T47D (cell line): ENCODE results near the gene ANKK1.

Experiments used
- DNase-seq, 2 experiments: peaks; one replicate each; pipeline versions ENCODE4 v3.0.0 to v3.0.0-alpha.2; 2011 to 2012; ENCODE audit warnings: low read depth in 1 of 2, low spot score in 1 of 2
- JUND ChIP-seq: IDR thresholded peaks from 2 replicates; pipeline ENCODE4 v1.6.1; 2012; ENCODE audit warnings: low read depth
- in situ Hi-C: cut with HindIII; loops from 2 replicates; pipeline ENCODE4 v1.10.0; 2016; ENCODE audit warnings: low sequenced_read_pairs, low pct_unique_long_range_greater_than_20kb

The ANKK1 gene

DNA sequence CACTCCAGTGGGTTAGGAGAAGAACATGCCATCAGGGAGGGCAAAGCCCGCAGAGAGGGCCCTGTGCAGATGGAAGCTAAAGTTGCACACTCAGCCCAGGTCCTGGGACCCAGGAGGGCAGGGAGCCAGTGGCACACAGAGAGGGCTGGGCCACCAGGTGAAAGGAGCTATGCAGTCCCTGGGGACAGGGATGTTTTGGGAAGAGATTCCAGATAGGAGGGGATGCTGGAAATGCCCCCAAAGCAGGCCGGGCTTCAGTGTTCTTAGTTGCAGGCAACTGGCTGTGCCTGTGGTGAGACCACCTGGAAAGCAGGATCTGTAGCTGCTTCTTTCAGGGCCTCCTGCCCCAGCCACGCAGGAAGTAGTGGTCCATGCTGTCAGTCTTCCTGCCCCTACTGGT is 19.6 kb downstream of the ANKK1 start:
- TF ChIP-seq JUND = no peak
- in situ Hi-C loops = no loop called here
- DNase-seq = no peak

DNA sequence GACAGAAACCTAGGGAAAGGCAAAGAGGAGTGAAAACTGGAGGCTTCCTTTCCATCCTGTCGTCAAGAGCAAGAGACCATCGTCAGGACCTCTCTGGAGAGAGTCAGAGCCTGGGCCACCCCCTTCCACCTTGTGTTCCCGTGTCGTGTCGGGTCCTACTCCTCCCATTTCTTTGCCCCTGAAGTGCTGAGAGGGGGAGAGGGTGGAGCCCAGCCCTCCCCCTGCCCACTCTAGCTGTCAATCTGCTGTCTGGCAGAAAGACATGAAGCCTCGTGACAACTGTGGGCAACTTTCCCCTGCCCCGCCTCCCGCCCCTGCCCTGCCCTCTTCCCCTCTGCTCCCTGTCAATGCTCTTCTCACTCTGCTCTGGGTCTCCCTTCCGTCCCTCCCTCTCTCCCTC is 20.6 kb downstream of the ANKK1 start:
- in situ Hi-C loops = no loop called here
- TF ChIP-seq JUND = no peak
- no peak for DNase-seq

DNA sequence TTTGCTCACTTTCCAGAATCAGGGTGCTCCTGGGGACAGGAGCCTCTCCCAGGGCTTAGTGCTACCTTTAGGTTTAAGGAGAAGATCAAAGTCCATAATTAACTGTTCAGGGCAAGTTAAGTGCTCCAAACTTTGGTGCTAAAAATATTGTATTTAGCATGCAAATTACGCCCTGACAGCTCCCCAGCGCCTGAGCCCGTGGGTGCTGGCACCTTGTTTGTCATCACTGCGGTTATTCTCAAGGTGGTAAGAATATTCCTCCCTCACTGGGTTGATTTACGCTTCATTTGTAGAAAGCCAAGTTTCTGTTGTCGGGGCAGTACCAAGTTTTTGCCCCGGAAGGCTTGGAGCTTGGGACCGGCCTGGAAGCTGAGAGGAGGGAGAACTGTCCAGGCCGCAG is 21.3 kb downstream of the ANKK1 start:
- DNase-seq = no peak
- in situ Hi-C loops = no loop called here
- no peak for TF ChIP-seq JUND

DNA sequence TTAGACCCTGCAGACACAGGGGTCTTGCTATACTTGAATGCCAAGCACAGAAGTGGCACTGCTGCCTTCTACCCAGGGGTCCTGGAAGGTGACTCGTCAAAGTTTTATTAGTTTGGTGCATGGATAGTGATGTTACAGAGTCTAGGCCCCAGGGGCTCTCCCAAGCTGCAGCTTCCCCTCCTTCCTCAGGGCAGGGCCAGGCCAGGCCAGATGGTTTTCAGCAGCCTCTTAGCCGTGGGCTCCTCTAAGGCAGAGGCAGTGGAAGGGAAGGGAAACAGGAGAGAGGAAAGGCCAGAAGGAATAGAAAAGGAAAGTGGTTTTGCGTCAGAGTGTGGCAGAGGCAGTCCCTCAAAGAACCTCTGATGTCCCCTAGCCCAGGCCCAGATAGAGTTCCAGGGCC is 21.9 kb downstream of the ANKK1 start:
- DNase-seq = no peak
- no peak for TF ChIP-seq JUND
- in situ Hi-C loops = no loop called here

DNA sequence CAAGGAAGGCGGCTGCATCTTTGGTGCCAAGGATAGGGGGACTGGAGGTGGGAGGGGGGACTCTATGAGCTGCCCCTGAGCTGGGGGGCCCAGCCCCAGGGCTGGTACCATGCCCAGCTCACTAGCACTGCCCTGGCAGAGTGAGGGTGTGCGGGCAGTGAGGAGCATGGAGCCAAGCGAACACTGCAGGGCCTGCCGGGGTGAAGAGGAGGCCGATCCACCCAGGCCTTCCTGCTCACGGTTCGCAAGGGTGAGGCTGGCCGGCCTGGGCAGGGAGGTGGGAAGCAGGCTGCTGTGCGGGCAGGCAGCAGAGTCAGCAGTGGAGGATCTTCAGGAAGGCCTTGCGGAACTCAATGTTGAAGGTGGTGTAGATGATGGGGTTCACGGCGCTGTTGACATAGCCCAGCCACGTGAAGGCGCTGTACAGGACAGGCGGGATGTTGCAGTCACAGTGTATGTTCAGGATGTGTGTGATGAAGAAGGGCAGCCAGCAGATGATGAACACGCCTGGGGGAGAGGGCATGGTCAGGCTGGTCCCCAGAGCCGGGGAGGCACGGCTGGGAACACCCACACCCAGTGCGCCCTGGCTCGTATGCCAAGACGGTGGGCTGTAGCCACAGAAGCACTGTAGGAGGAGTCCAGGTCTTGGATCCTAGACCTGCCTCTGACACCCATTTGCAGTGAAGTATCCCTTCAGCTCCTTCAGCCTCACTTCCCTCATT is 23.0 kb downstream of the ANKK1 start:
- in situ Hi-C loops = no loop called here
- no peak for TF ChIP-seq JUND

DNA sequence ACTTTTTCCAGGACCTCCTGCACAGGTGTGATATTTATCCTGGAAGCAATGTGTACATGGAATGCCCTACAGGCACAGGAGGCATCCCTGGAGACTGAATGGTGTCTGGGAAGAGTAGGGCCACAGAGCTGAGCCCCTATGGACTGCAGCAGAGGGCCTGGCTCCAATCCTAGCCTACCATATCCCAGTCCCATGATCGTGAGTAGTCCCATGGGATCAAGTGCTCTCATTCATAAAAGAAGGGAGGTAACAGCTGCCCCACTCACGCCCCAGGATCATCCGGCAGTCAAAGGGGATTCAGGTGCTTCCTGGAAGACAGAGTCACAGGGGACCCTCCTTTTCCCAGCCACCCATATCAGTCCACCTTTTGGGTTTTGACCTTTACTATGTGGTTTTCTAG is 24.0 kb downstream of the ANKK1 start:
- TF ChIP-seq JUND = no peak
- DNase-seq = no peak

More for the DNA sequence above, 23.0 kb downstream of the ANKK1 start:
- no peak for DNase-seq

DNA sequence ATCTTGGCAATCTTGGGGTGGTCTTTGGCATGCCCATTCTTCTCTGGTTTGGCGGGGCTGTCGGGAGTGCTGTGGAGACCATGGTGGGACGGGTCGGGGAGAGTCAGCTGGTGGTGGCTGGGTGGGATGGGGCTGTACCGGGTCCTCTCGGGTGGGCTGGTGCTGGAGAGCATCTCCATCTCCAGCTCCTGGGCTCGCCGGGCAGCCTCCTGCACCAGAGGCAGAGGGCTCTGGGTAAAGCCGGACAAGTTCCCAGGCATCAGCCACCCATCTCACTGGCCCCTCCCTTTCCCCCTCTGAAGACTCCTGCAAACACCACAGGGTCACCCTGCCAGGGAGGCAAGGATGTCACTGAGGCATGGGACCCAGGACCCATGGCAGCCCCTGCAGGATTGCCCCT is 25.1 kb downstream of the ANKK1 start:
- DNase-seq = no peak
- in situ Hi-C loops = no loop called here
- TF ChIP-seq JUND = no peak

More for the DNA sequence above, 24.0 kb downstream of the ANKK1 start:
- in situ Hi-C loops = no loop called here

DNA sequence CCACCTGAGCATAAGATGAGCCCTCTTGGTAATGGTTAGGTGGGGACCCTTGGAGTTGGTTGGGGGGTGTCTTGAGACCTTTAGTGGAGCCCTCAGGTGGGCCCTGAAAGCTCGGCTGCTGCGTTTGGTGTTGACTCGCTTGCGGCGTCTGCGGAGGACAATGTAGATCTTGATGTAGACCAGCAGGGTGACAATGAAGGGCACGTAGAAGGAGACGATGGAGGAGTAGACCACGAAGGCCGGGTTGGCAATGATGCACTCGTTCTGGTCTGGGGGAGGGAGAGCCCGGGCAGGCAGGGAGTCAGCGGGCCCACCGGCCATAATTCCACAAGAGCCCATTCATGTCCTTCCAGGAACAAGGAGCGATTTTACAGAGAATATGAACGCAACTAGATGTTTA is 27.8 kb downstream of the ANKK1 start:
- TF ChIP-seq JUND = no peak
- DNase-seq = no peak
- in situ Hi-C loops = no loop called here

DNA sequence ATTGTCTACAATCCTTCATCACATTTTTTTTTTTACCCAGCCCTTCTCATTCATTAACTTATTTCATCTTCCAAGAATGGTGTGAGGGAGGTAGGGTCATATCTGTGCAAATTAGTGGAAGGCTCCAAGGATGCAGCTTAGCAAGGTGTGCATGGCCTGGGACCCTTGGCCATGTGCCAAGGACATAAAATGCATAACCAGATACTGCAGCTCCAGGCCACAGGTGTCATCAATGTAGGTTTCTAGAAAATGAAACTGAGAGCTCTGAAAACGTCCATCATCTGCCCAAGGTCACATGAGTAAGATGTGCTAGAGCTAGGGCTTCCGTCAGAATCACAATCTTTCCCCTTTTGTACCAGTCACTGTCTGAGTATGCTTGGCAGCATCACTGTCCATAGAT is 29.8 kb downstream of the ANKK1 start:
- DNase-seq = no peak
- no peak for TF ChIP-seq JUND
- in situ Hi-C loops = no loop called here

DNA sequence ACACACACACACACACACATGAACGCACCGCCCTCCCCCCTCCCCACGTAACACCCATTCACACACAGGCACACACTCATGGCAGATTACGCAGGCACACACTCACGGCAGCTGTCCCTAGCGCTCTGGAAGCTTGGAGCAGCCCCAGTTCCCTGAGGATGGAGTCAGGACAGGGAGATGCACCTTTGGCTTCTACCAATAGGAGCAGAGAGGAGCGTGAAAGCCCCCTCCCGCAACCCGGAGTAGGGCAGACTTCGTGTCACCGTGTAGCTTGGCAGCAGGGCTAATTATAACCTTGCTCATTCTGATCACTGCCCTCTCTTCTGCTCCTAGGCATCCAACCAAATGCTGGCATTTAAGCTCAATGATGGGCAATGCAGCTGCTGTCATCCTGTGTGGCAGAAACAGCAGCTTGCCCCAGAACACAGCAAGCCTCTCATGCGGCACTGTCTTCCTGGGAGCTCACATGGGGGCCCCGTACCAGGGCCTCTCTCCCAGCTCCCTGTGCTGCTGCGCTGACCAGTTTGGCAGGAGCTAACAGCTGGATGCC is 31.9 kb downstream of the ANKK1 start:
- TF ChIP-seq JUND = no peak
- in situ Hi-C loops = no loop called here
- DNase-seq = no peak

DNA sequence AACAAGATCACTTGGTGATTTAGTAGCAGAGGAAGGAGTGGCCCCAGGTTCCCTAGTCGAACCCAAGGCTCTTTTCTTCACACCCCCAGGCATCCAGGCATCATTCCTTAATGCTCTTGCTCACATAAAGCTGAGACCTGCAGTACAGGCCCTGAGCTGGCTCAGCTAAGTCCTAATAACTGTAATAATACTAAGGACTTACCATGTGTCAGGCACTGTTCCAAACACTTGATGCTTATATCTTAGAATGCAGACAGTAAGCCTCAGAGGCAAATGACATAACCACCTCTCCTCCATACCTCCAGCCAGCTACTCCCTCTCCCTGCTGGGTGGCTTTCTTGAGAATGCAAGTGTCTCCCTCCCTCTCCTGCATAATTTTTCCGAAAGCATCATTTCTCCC is 33.2 kb downstream of the ANKK1 start:
- no peak for TF ChIP-seq JUND
- in situ Hi-C loops = no loop called here
- no peak for DNase-seq

DNA sequence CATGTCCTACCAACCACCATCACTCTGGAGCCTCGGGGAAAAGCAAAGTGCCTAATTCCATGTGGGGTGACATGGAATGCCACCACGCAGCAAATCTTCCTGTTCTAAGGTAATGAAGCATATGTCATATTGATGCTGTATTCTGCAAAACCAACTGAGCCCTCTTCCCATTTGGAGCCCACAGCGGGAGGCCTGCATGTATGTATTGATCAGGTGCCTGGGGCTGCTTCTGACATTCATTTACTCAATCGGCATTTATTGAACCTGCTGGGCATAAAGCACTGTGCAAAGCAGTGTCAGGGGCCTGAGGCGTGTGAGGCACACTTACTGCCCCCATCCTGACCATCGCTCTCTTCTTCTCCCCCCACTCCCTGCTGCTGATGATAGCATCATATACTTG is 39.1 kb downstream of the ANKK1 start:
- no peak for TF ChIP-seq JUND
- DNase-seq = no peak
- in situ Hi-C loops = no loop called here

DNA sequence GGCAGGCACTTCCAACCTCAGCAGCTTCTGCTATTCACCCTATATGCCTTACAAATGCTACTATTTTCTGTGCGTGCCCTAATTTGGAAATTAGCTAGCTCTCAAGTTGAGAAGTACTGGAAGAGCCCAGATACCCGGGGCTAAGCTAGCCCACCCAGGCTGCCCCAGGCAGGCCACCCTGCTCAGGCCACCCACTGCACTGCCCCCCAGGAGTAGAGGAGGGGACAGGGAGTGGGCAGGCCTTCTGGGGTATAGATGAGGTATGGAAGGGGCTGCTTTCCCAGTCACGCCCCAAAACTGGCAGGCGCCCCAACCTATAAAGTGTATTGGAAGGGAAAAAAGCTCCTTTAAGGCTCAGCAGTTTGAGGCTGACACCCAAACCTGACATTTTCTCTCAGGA is 44.2 kb downstream of the ANKK1 start:
- TF ChIP-seq JUND = no peak
- in situ Hi-C loops = no loop called here
- DNase-seq = no peak
